Parathyroid adenoma (tissue), 2 donors: ENCODE data around the gene RAB3D.

Experiments
- H2AFZ ChIP-seq: fragments of 300-600 bp; sonication (generic); one replicate; pipeline ENCODE4 v1.7.0; 2017; ENCODE audit warnings: antibody characterized with exemption, mild to moderate bottlenecking
- H3K27ac ChIP-seq: fragments of 300-600 bp; sonication (generic); one replicate; pipeline ENCODE4 v1.7.0; 2017
- H3K27me3 ChIP-seq: fragments of 300-600 bp; sonication (generic); one replicate; pipeline ENCODE4 v1.7.0; 2017; ENCODE audit warnings: low read length; ENCODE audit not compliant: control insufficient read depth, insufficient read depth
- H3K36me3 ChIP-seq: fragments of 300-600 bp; sonication (generic); one replicate; pipeline ENCODE4 v1.7.0; 2017; ENCODE audit warnings: low read length; ENCODE audit not compliant: control insufficient read depth, insufficient read depth
- H3K4me1 ChIP-seq: fragments of 300-600 bp; sonication (generic); one replicate; pipeline ENCODE4 v1.7.0; 2017; ENCODE audit warnings: control low read depth
- H3K4me2 ChIP-seq: fragments of 300-600 bp; sonication (generic); one replicate; pipeline ENCODE4 v1.7.0; 2017; ENCODE audit warnings: low read length
- H3K4me3 ChIP-seq: fragments of 300-600 bp; sonication (generic); one replicate; pipeline ENCODE4 v1.7.0; 2017; ENCODE audit warnings: low read depth, low read length
- H3K79me2 ChIP-seq: fragments of 300-600 bp; sonication (generic); one replicate; pipeline ENCODE4 v1.7.0; 2017; ENCODE audit warnings: control low read depth
- H3K9ac ChIP-seq: fragments of 300-600 bp; sonication (generic); one replicate; pipeline ENCODE4 v1.7.0; 2017; ENCODE audit warnings: mild to moderate bottlenecking
- H3K9me3 ChIP-seq: fragments of 300-600 bp; sonication (generic); one replicate; pipeline ENCODE4 v1.7.0; 2017; ENCODE audit warnings: low read length; ENCODE audit not compliant: control insufficient read depth
- TF ChIP-seq, protein P1 (sequence below): fragments of 300-600 bp; sonication (generic); IDR thresholded peaks from one replicate; pipeline ENCODE4 v1.7.0; 2017; ENCODE audit warnings: antibody characterized with exemption, mild to moderate bottlenecking
- donor health status: primary hyperparathyroidism.

Gene RAB3D

DNA sequence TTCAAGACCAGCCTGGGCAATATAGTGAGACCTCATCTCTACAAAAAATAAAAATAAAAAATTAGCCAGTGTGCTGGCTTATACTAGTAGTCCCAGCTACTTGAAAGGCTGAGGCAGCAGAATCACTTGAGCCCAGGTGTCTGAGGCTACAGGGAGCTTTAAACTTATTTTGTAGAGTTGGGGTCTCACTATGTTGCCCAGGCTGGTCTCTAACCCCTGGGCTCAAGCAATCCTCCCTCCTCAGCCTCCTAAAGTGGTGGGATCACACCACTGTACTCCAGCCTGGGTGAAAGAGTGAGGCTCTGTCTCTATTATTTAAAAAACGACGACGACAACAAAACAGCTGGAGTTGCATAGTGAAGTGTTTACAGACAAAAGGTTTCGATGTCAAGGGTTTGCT, 8.0 kb downstream of the RAB3D start:
- Histone ChIP-seq H3K4me2 (no peak overlapping the region), H3K27me3 (no peaks in the 10 kb centered on the region), H3K79me2 (no peaks in the 10 kb centered on the region), H3K4me3 (no peak overlapping the region), H2AFZ (no peak overlapping the region), H3K27ac (no peak overlapping the region), H3K9ac (no peak overlapping the region), H3K9me3 (no peaks in the 10 kb centered on the region), H3K4me1 (no peaks in the 10 kb centered on the region), H3K36me3 (no peaks in the 10 kb centered on the region)
- TF ChIP-seq, protein P1, sequence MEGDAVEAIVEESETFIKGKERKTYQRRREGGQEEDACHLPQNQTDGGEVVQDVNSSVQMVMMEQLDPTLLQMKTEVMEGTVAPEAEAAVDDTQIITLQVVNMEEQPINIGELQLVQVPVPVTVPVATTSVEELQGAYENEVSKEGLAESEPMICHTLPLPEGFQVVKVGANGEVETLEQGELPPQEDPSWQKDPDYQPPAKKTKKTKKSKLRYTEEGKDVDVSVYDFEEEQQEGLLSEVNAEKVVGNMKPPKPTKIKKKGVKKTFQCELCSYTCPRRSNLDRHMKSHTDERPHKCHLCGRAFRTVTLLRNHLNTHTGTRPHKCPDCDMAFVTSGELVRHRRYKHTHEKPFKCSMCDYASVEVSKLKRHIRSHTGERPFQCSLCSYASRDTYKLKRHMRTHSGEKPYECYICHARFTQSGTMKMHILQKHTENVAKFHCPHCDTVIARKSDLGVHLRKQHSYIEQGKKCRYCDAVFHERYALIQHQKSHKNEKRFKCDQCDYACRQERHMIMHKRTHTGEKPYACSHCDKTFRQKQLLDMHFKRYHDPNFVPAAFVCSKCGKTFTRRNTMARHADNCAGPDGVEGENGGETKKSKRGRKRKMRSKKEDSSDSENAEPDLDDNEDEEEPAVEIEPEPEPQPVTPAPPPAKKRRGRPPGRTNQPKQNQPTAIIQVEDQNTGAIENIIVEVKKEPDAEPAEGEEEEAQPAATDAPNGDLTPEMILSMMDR = no peak

- Histone ChIP-seq H2AFZ (no peak overlapping the region), H3K4me2 (no peak overlapping the region), H3K79me2 (no peaks in the 10 kb centered on the region), H3K36me3 (no peaks in the 10 kb centered on the region), H3K27me3 (no peaks in the 10 kb centered on the region), H3K4me1 (no peaks in the 10 kb centered on the region), H3K27ac (no peak overlapping the region), H3K9ac (no peak overlapping the region), H3K4me3 (no peak overlapping the region), H3K9me3 (no peaks in the 10 kb centered on the region)
- TF ChIP-seq, protein P1 = no peak
Observed at GRCh38 chr19:11330127-11330526, 9.3 kb downstream of the RAB3D start.

GRCh38 chr19:11325544-11325943, 13.9 kb downstream of the RAB3D start:
- H3K4me3 ChIP-seq = no peak overlapping the region
- TF ChIP-seq, protein P1 = no peak
- no peak overlapping the region for H3K4me2 ChIP-seq
- H3K4me1 ChIP-seq = peaks cover 9% of the 10 kb centered on the region
- no peaks in the 10 kb centered on the region for H3K27me3 ChIP-seq
- H3K9me3 ChIP-seq = no peaks in the 10 kb centered on the region
- no peaks in the 10 kb centered on the region for H3K79me2 ChIP-seq
- no peak overlapping the region for H3K9ac ChIP-seq
- H3K27ac ChIP-seq = no peak overlapping the region
- no peaks in the 10 kb centered on the region for H3K36me3 ChIP-seq
- H2AFZ ChIP-seq = no peak overlapping the region

DNA sequence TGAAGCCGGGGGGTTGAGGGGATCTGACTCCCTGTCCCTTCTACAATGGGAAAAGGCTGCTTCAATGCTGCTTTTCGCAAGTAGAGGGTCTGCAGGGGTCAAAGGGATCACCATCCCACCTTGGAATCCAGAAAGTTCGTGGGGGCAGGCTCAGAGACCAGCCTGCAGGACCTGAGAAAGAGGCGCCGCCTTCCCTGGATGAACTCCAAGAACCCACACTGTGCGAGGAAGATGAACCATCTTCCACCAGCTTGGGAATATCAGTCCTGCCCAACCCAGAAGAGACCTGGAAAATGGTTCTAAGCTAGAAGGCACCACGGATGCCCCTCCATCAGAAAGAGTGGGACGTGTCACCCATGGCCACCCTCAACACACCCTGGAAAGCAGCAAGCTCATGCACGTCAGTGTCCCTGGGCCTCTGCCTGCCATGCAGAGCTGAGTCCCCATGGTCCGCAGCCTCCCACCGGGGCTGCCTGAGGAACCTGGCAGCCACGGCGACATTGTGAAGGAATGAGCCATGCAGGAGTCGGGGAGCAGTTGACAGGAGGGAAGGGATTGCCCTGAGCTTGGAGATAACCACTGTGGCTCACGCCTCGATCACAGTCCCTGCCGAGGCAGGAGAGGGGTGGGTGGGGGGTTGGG, 14.6 kb downstream of the RAB3D start:
- Histone ChIP-seq H3K27ac (peak overlapping the region; percentile 61), H3K36me3 (no peaks in the 10 kb centered on the region), H2AFZ (no peak overlapping the region), H3K4me2 (peak overlapping the region; percentile 4), H3K4me3 (no peak overlapping the region), H3K9me3 (no peaks in the 10 kb centered on the region), H3K9ac (no peak overlapping the region), H3K4me1 (peaks cover 9% of the 10 kb centered on the region), H3K79me2 (no peaks in the 10 kb centered on the region), H3K27me3 (no peaks in the 10 kb centered on the region)
- TF ChIP-seq, protein P1 = no peak

GRCh38 chr19:11324079-11324661, 15.3 kb downstream of the RAB3D start:
- Histone ChIP-seq H3K27me3 (no peaks in the 10 kb centered on the region), H3K79me2 (no peaks in the 10 kb centered on the region), H3K4me3 (no peak overlapping the region), H2AFZ (peak overlapping the region; percentile 40), H3K9ac (no peak overlapping the region), H3K27ac (peak overlapping the region; percentile 61), H3K4me2 (peak overlapping the region; percentile 56), H3K9me3 (no peaks in the 10 kb centered on the region), H3K36me3 (no peaks in the 10 kb centered on the region), H3K4me1 (peaks cover 9% of the 10 kb centered on the region)
- TF ChIP-seq, protein P1 = no peak
